PFSK-1 (cell line): ENCODE measurements around the gene CAD.

Experiments
- FOXP2 ChIP-seq: optimal IDR thresholded peaks from 2 replicates; pipeline ENCODE3; 2011; ENCODE audit warnings: borderline replicate concordance, control low read depth, inconsistent platforms; ENCODE audit not compliant: insufficient read depth; ENCODE audit errors: extremely low read length, extremely low read depth
- POLR2AphosphoS5 ChIP-seq: IDR thresholded peaks from 2 replicates; pipeline ENCODE4 v1.6.1; 2012; ENCODE audit warnings: low read depth, mild to moderate bottlenecking, control low read depth, low read length, moderate library complexity
- REST ChIP-seq, 2 experiments: IDR thresholded peaks; 2 replicates each; pipeline versions ENCODE4 v1.6.1 to v1.8.0; 2011 to 2012; ENCODE audit warnings: low read depth in 2 of 2, low read length in 2 of 2, control low read depth in 1 of 2, inconsistent platforms in 1 of 2, mild to moderate bottlenecking in 1 of 2, moderate library complexity in 1 of 2; ENCODE audit not compliant: insufficient read depth in 1 of 2
- SIN3A ChIP-seq: IDR thresholded peaks from 2 replicates; pipeline ENCODE4 v1.6.1; 2012; ENCODE audit warnings: mild to moderate bottlenecking, low read length, moderate library complexity, borderline replicate concordance; ENCODE audit not compliant: insufficient read depth
- TAF1 ChIP-seq: IDR thresholded peaks from 2 replicates; pipeline ENCODE4 v1.6.1; 2012; ENCODE audit warnings: low read length, control low read depth, borderline replicate concordance; ENCODE audit not compliant: insufficient read depth

Gene CAD

GRCh38 chr2:27261241-27261925, 44.2 kb downstream of the CAD start:
- TF ChIP-seq FOXP2 (no peak), TAF1 (no peak), POLR2AphosphoS5 (no peak), REST (IDR thresholded peaks at IDR 0.05; ENCODE audit: insufficient read depth in 1 of 2, low read depth in 2 of 2, low read length in 2 of 2) (no peak), SIN3A (no peak)

GRCh38 chr2:27261926-27262298, 44.7 kb downstream of the CAD start:
- TF ChIP-seq FOXP2 = no peak
- no peak for TF ChIP-seq SIN3A
- TF ChIP-seq POLR2AphosphoS5 = no peak
- no peak for TF ChIP-seq REST (IDR thresholded peaks at IDR 0.05; ENCODE audit: insufficient read depth in 1 of 2, low read depth in 2 of 2, low read length in 2 of 2)

GRCh38 chr2:27262379-27263286, 45.5 kb downstream of the CAD start, which contains the start of gene SLC30A3:
Gene SLC30A3, minus strand, starts transcription at chr2:27263047. Its CDS starts 141 bp downstream, at chr2:27262906.
- TF ChIP-seq FOXP2 (no peak), POLR2AphosphoS5 (no peak), TAF1 (no peak), SIN3A (no peak), REST (IDR thresholded peaks at IDR 0.05; ENCODE audit: insufficient read depth in 1 of 2, low read depth in 2 of 2, low read length in 2 of 2) (no peak)

- TF ChIP-seq REST (IDR thresholded peaks at IDR 0.05; ENCODE audit: insufficient read depth in 1 of 2, low read depth in 2 of 2, low read length in 2 of 2) (no peak), FOXP2 (no peak), SIN3A (no peak), POLR2AphosphoS5 (no peak), TAF1 (no peak)
Measured at GRCh38 chr2:27263287-27264252, 46.4 kb downstream of the CAD start.
